ENCODE measurements around the gene BMX.

Gene BMX

DNA sequence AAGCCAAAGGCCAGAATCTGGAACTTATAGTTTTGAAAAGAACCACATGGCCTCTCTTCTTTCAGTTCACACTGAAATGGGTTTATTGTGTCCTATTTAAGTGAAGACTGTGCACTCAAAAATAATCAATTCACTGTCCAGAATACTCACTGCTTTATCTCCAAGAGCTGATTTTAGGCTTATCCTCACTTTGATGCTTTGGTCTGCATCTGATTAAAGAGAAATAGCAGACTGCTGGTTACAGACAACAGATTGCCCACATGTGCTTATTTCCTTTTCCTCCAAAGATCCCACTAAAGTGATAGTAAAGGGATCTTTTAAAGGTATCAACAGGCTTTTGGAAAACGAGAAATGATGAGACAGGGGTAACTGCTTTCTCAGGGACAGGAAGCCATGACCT lies 69.5 kb downstream of the BMX start:
- Histone ChIP-seq H3K36me3 (replicated peaks; ENCODE audit: low read depth, low read length) (no peaks in the 10 kb centered on the region), H3K27ac (ENCODE audit: low read length) (no peak overlapping the region), H3K9ac (ENCODE audit: low read length) (no peak overlapping the region), H3K27me3 (ENCODE audit: low read depth, low read length) (peaks cover 8% of the 10 kb centered on the region; the same call in 1 of the 2 replicates), H3K4me3 (ENCODE audit: low read length) (no peak overlapping the region), H4K20me1 (ENCODE audit: insufficient read depth, low read length) (no peaks in the 10 kb centered on the region), H2AFZ (ENCODE audit: low read depth, low read length) (no peak overlapping the region), H3K9me3 (ENCODE audit: insufficient read depth, low read length) (no peaks in the 10 kb centered on the region), H3K79me2 (ENCODE audit: low read length) (no peaks in the 10 kb centered on the region), H3K4me2 (ENCODE audit: low read length) (no peak overlapping the region), H3K4me1 (ENCODE audit: low read length) (no peaks in the 10 kb centered on the region)
- TF ChIP-seq EZH2phosphoT487 (IDR thresholded peaks at IDR 0.05; ENCODE audit: low read depth) = no peak
- TF ChIP-seq CTCF (IDR thresholded peaks at IDR 0.05; ENCODE audit: low read depth, low read length) = no peak

DNA sequence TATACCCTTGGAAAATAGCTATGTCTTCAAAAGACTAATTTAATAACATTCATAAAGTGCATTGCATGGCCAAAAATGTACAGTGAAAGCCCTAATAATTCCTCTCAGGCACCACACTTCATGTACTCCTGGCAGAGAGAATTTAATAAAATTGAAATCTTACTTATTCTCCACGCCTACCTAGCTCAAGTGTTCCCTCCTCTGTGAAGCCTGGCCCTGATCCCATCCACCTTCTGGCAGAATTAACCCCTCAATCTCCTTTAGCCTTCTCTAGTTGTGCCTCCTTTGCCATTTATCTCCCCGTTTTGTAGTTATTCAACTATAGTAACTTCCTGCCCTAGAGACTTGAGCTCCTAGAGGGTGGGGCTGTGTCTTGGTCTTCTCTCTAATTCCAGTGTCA lies 73.4 kb downstream of the BMX start:
- Histone ChIP-seq H3K79me2 (ENCODE audit: low read length) (no peaks in the 10 kb centered on the region), H3K36me3 (replicated peaks; ENCODE audit: low read depth, low read length) (no peaks in the 10 kb centered on the region), H3K4me1 (ENCODE audit: low read length) (no peaks in the 10 kb centered on the region), H3K9me3 (ENCODE audit: insufficient read depth, low read length) (no peaks in the 10 kb centered on the region), H4K20me1 (ENCODE audit: insufficient read depth, low read length) (no peaks in the 10 kb centered on the region), H3K27ac (ENCODE audit: low read length) (no peak overlapping the region), H3K9ac (ENCODE audit: low read length) (no peak overlapping the region), H3K4me3 (ENCODE audit: low read length) (no peak overlapping the region), H2AFZ (ENCODE audit: low read depth, low read length) (no peak overlapping the region), H3K4me2 (ENCODE audit: low read length) (no peak overlapping the region), H3K27me3 (ENCODE audit: low read depth, low read length) (peaks cover 8% of the 10 kb centered on the region; the same call in 1 of the 2 replicates)
- TF ChIP-seq EZH2phosphoT487 (IDR thresholded peaks at IDR 0.05; ENCODE audit: low read depth) (no peak), CTCF (IDR thresholded peaks at IDR 0.05; ENCODE audit: low read depth, low read length) (no peak)

DNA sequence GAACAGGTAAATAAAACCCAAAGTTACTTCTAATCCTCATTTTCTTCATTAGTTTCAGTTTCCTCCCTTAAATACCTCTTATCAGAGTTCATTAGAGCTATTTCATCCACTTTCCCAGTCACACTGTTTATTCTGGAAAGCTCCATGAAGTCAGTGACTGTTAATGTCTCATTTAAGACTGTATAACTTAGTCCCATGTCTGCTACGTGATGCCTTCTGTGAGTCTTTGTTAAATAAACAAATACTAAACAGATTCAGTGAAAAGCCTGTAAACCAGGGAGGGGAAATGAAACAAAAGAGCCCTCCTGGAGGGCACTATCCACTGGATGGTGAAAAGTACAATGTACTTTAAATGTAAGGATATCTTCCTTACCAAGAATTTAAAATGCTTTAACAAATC lies 75.4 kb downstream of the BMX start:
- H3K4me1 ChIP-seq (ENCODE audit: low read length) = no peaks in the 10 kb centered on the region
- H4K20me1 ChIP-seq (ENCODE audit: insufficient read depth, low read length) = no peaks in the 10 kb centered on the region
- H3K36me3 ChIP-seq (replicated peaks; ENCODE audit: low read depth, low read length) = no peaks in the 10 kb centered on the region
- H3K9me3 ChIP-seq (ENCODE audit: insufficient read depth, low read length) = no peaks in the 10 kb centered on the region
- no peak overlapping the region for H3K27ac ChIP-seq (ENCODE audit: low read length)
- no peak overlapping the region for H3K9ac ChIP-seq (ENCODE audit: low read length)
- no peaks in the 10 kb centered on the region for H3K27me3 ChIP-seq (ENCODE audit: low read depth, low read length)
- no peak overlapping the region for H3K4me3 ChIP-seq (ENCODE audit: low read length)
- TF ChIP-seq EZH2phosphoT487 (IDR thresholded peaks at IDR 0.05; ENCODE audit: low read depth) (no peak), CTCF (IDR thresholded peaks at IDR 0.05; ENCODE audit: low read depth, low read length) (no peak)
- H3K79me2 ChIP-seq (ENCODE audit: low read length) = no peaks in the 10 kb centered on the region
- H3K4me2 ChIP-seq (ENCODE audit: low read length) = no peak overlapping the region
- H2AFZ ChIP-seq (ENCODE audit: low read depth, low read length) = no peak overlapping the region

GRCh38 chrX:15579778-15580747 lies 79.5 kb downstream of the BMX start:
- no peaks in the 10 kb centered on the region for H3K27me3 ChIP-seq (ENCODE audit: low read depth, low read length)
- no peaks in the 10 kb centered on the region for H3K4me1 ChIP-seq (ENCODE audit: low read length)
- H3K9me3 ChIP-seq (ENCODE audit: insufficient read depth, low read length) = no peaks in the 10 kb centered on the region
- H2AFZ ChIP-seq (ENCODE audit: low read depth, low read length) = no peak overlapping the region
- H4K20me1 ChIP-seq (ENCODE audit: insufficient read depth, low read length) = no peaks in the 10 kb centered on the region
- H3K9ac ChIP-seq (ENCODE audit: low read length) = no peak overlapping the region
- no peaks in the 10 kb centered on the region for H3K79me2 ChIP-seq (ENCODE audit: low read length)
- H3K4me3 ChIP-seq (ENCODE audit: low read length) = no peak overlapping the region
- no peak overlapping the region for H3K4me2 ChIP-seq (ENCODE audit: low read length)
- H3K27ac ChIP-seq (ENCODE audit: low read length) = no peak overlapping the region
- H3K36me3 ChIP-seq (replicated peaks; ENCODE audit: low read depth, low read length) = no peaks in the 10 kb centered on the region
- TF ChIP-seq CTCF (IDR thresholded peaks at IDR 0.05; ENCODE audit: low read depth, low read length) = no peak
- TF ChIP-seq EZH2phosphoT487 (IDR thresholded peaks at IDR 0.05; ENCODE audit: low read depth) = no peak

All from OCI-LY3 (cell line).